Right lobe of liver (tissue), 6 donors: Measurements from ENCODE around the gene CD300A. TPM values are rescaled to one million over a fixed set of nuclear protein-coding genes. Genes with fewer than 3 reads are reported as not detected.

Experiments used
- ATAC-seq, 4 donors: fragments of 200-7000 bp; cut with Tn5 transposase; one replicate each; pipeline ENCODE4 v1.9.1; 2020; ENCODE audit warnings: mild to moderate bottlenecking in 4 of 4, moderate library complexity in 4 of 4
- DNase-seq, 3 donors: peaks; one replicate each; pipeline ENCODE4 v3.0.0-alpha.2; 2020
- H3K27ac ChIP-seq, 3 donors: fragments of 200-600 bp; one replicate each; pipeline ENCODE4 v1.8.0; 2022
- H3K27me3 ChIP-seq, 2 donors: fragments of 200-600 bp; one replicate each; pipeline ENCODE4 v1.8.0; 2022
- H3K36me3 ChIP-seq, 4 donors: fragments of 200-600 bp; sonication (generic) in 1 of 4; one replicate each; pipeline versions ENCODE4 v1.5.1 to v1.8.0; 2017 to 2022; ENCODE audit warnings: control low read depth in 1 of 4
- H3K4me1 ChIP-seq, 4 donors: fragments of 200-600 bp; sonication (generic) in 1 of 4; one replicate each; pipeline versions ENCODE4 v1.5.1 to v1.8.0; 2017 to 2022; ENCODE audit warnings: control low read depth in 1 of 4
- H3K4me3 ChIP-seq, 3 donors: fragments of 200-600 bp; one replicate each; pipeline ENCODE4 v1.8.0; 2022
- H3K9me3 ChIP-seq, 4 donors: fragments of 200-600 bp; sonication (generic) in 1 of 4; one replicate each; pipeline versions ENCODE4 v1.5.1 to v1.8.0; 2017 to 2022; ENCODE audit warnings: control low read depth in 1 of 4
- POLR2A ChIP-seq: fragments of 450-650 bp; IDR thresholded peaks from one replicate; pipeline ENCODE4 v1.6.1; 2017; ENCODE audit warnings: antibody characterized with exemption, mild to moderate bottlenecking
- WGBS: methylation state at CpG from one replicate; pipeline ENCODE4 v1.1.6; 2018; ENCODE audit warnings: low coverage, low lambda C conversion rate; ENCODE audit not compliant: insufficient coverage; ENCODE audit errors: missing lambda C conversion rate; 5-methylcytosine and 5-hydroxymethylcytosine counted together
- intact Hi-C, 2 donors: fragments of 100-400 bp; cut with DNase I; formaldehyde crosslinking; loops; one replicate each; pipeline versions ENCODE4 v1.11.2 to v1.14.1; 2022
- total RNA-seq, 6 experiments: library from RNA; depleted of rRNA in 2 of 6; stranded (reverse); fragments of >200 nt in 2 of 6; fragmentation: NEBNext Ultra II Directional in 3 of 6; extraction: Animal tissue kit (Norgen Biotek cat#: 25700) in 3 of 6; gene quantifications; one replicate each; pipeline versions ENCODE4 v1.1.0 to v1.2.4, GENCODE V29; 2016 to 2023
- TF ChIP-seq, protein P1 (sequence below), 4 donors: fragments of 200-600 bp in 3 of 4; fragments of 450-650 bp in 1 of 4; IDR thresholded peaks; one replicate each; pipeline versions ENCODE4 v1.5.1 to v1.8.0; 2016 to 2022; ENCODE audit warnings: antibody characterized with exemption in 4 of 4, mild to moderate bottlenecking in 2 of 4
- donor health status: DM: no; HTN: yes; CAD: no.
- donor health status: DM: no; HTN: no; CAD: no.
- donor health status: DM: no; HTN: no; CAD: no.
- donor health status: DM: no; HTN: yes; CAD: no.
- donor health status: DM: no; HTN: yes; CAD: no.

Gene CD300A
- total RNA-seq, 6 experiments from 2014 or later, result 4.8 to 16.6 (median 6.6) TPM

DNA sequence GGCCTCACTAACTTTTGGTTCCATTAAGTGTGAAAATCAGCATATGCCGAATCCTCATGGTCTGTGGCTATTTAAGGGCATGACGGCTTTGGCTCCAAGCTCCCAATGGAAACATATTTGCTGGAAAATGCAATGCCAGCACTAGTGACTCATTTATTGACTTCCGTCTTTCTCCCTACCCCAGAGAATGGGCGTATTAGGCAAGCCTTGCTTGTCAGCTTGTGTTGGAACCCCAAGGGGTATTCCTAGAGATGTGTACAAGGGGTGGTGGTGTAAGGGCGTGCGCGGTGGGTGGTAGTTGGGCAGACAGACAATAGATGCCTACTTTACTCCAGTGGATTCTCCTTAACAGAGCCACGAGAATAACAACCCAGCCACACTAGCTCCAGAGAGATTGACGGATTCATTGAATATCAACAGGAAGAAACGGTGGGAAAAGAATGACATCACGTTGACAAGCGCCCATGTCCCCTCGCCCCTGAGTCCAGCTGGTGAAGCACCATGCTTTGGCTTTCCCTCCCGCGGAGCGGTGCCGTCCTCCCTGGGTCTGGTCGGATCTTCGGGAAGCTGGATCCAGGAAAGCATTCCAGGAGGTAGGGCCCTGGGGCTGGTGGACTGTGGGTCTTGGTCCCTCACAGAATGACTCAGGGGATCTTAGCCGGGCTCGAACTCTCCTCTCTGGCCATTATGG is 54.5 kb downstream of the CD300A start:
- intact Hi-C loops, result no loop called here
- TF ChIP-seq POLR2A, result no peak
- TF ChIP-seq, protein P1, sequence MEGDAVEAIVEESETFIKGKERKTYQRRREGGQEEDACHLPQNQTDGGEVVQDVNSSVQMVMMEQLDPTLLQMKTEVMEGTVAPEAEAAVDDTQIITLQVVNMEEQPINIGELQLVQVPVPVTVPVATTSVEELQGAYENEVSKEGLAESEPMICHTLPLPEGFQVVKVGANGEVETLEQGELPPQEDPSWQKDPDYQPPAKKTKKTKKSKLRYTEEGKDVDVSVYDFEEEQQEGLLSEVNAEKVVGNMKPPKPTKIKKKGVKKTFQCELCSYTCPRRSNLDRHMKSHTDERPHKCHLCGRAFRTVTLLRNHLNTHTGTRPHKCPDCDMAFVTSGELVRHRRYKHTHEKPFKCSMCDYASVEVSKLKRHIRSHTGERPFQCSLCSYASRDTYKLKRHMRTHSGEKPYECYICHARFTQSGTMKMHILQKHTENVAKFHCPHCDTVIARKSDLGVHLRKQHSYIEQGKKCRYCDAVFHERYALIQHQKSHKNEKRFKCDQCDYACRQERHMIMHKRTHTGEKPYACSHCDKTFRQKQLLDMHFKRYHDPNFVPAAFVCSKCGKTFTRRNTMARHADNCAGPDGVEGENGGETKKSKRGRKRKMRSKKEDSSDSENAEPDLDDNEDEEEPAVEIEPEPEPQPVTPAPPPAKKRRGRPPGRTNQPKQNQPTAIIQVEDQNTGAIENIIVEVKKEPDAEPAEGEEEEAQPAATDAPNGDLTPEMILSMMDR (IDR thresholded peaks at IDR 0.05), result no peak
- DNase-seq, result peak in 1 of 3 donors; percentile 46
- Histone ChIP-seq H3K4me3 (no peak overlapping the region), H3K27ac (peak overlapping the region in 2 of 3 donors; percentile 59 to 75), H3K9me3 (no peaks in the 10 kb centered on the region), H3K36me3 (no peaks in the 10 kb centered on the region), H3K27me3 (no peaks in the 10 kb centered on the region), H3K4me1 (no peaks in the 10 kb centered on the region)
- 68% methylated on average over 14 of the region's 21 CpGs for WGBS
- ATAC-seq, result peak; percentile 45 to 60 (median 54)

DNA sequence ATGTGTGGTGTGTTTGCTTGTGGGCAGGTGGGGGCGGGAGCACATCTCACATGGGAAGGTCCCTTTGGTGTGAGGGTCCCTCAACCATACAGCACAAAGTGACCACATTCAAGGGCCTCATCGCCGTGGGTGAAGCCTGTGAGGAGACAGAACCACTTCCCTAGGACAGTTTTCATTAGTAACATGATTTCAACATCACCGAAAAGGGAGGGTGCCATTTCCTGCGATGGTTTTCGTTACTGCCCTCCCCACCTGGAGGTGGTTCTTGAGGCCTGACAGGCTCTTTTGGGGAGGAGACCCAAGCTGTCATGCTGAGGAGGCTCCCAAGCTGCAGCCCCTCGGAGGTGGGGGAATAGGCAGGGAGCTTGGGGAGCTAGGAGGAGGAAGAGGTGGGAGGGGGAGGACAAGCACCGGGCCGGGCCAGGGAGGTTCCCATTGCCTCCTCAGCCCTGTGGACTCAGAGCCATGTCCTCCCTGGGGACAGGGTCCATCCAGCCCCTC is 55.3 kb downstream of the CD300A start:
- peak; percentile 43 to 53 (median 48) for ATAC-seq
- intact Hi-C loops, result no loop called here

DNA sequence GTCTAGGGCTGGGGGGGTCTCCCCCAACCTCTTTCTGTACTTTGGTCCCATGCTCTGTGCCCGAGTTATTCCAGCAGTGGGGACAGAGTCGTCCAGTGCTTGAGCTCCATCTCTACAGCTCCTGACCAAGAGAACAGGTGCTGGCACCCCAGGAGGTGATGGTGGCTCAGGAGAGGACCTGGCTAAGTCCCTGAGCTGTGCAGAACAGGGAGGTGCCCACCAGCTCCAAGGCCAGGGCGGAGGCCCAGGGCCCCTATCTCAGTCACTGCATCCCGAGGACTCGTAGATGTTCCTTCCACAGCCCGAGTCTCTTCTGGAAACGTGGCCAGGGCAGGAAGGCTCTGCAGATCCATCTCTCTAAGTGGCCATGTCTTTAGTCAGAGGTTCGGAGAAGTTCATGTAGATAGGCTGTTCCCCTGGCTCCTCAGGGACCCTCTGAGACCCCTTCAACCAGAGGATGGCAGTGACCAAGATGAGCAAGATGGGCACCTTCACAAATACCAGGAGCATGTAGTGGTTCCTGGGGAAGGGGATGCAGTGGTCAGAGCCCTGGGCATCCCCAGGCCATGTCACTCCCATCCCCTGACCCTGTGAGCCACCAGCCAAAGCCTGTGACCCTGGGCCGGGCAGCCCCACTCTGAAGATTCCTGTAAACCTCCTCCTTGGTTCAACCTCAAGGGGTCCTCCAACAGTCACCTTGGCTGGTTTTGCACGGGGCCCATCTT is 56.1 kb downstream of the CD300A start:
- H3K4me3 ChIP-seq, result no peak overlapping the region
- no peaks in the 10 kb centered on the region for H3K36me3 ChIP-seq
- H3K27me3 ChIP-seq, result no peaks in the 10 kb centered on the region
- WGBS, result 50% methylated on average over 1 of the region's 10 CpGs
- peak in 1 of 3 donors; percentile 43 for DNase-seq
- no peak for ATAC-seq
- no peaks in the 10 kb centered on the region for H3K9me3 ChIP-seq
- peak overlapping the region in 1 of 3 donors; percentile 75 for H3K27ac ChIP-seq
- H3K4me1 ChIP-seq, result no peaks in the 10 kb centered on the region
- TF ChIP-seq, protein P1 (IDR thresholded peaks at IDR 0.05), result no peak
- TF ChIP-seq POLR2A, result no peak
- intact Hi-C loops, result no loop called here

More for the DNA sequence above, 55.3 kb downstream of the CD300A start:
- Histone ChIP-seq H3K27me3 (no peaks in the 10 kb centered on the region), H3K4me3 (no peak overlapping the region), H3K27ac (peak overlapping the region in 2 of 3 donors; percentile 53 to 75), H3K9me3 (no peaks in the 10 kb centered on the region), H3K4me1 (no peaks in the 10 kb centered on the region), H3K36me3 (no peaks in the 10 kb centered on the region)
- peak in 1 of 3 donors; percentile 50 for DNase-seq
- TF ChIP-seq POLR2A, result no peak
- TF ChIP-seq, protein P1 (IDR thresholded peaks at IDR 0.05), result no peak
- WGBS, result 33% methylated on average over 4 of the region's 9 CpGs

DNA sequence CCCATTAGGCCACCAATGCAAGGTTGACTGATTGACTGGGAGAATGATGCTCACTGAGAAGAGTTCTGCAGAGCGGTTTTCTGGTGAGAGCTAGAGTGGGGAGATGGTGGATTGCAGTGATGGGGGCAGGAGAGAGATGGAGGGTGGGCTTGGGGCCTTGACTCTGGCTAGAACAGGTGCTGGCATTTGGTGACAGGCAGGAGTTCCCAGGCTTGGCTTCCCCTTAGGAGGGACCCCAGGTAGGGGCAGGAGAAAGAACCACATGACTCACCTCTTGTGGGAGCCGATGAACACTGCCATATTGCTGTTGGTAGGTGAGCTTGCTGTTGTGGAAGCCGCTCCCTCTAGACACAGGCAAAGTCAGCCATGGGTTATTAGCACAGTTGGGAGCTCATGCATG is 56.9 kb downstream of the CD300A start:
- TF ChIP-seq POLR2A, result no peak
- TF ChIP-seq, protein P1 (IDR thresholded peaks at IDR 0.05), result no peak
- no peak overlapping the region for H3K4me3 ChIP-seq
- H3K27ac ChIP-seq, result no peak overlapping the region
- no peaks in the 10 kb centered on the region for H3K36me3 ChIP-seq
- intact Hi-C loops, result no loop called here
- no peak for ATAC-seq
- WGBS, result 50% methylated on average over 1 of the region's 3 CpGs
- DNase-seq, result peak in 1 of 3 donors; percentile 39
- no peaks in the 10 kb centered on the region for H3K27me3 ChIP-seq
- H3K9me3 ChIP-seq, result no peaks in the 10 kb centered on the region
- no peaks in the 10 kb centered on the region for H3K4me1 ChIP-seq
